Muscle of back (tissue), 11 donors: ENCODE data around the gene CD58. TPM values are rescaled to one million over a fixed set of nuclear protein-coding genes. Genes with fewer than 3 reads are reported as not detected.

ENCODE experiments used
- DNase-seq, 3 donors: peaks; one replicate each; pipeline versions ENCODE4 v3.0.0 to v3.0.0-alpha.2; 2013
- polyA plus RNA-seq, 10 donors: library from polyadenylated mRNA; unstranded; fragments of 120-200 nt; gene quantifications; one replicate each; pipeline ENCODE4 v1.2.1, GENCODE V29; 2013; ENCODE audit not compliant: insufficient read length in 10 of 10

Gene CD58
- polyA plus RNA-seq, 10 donors = 9.7 to 17.6 (median 13.0) TPM

GRCh38 chr1:116513956-116514355, 56.9 kb downstream of the CD58 start:
- DNase-seq = no peak

GRCh38 chr1:116511459-116512019, 59.3 kb downstream of the CD58 start:
- no peak for DNase-seq

GRCh38 chr1:116510361-116510760, 60.5 kb downstream of the CD58 start:
- no peak for DNase-seq

- DNase-seq = peak in 1 of 3 donors; percentile 44
These were observed 61.5 kb downstream of the CD58 start for GRCh38 chr1:116508984-116509980.

- DNase-seq = no peak
These were observed 62.5 kb downstream of the CD58 start for GRCh38 chr1:116508085-116508983.

- no peak for DNase-seq
These were observed 63.2 kb downstream of the CD58 start for GRCh38 chr1:116507631-116508030.

- no peak for DNase-seq
These were observed 64.5 kb downstream of the CD58 start for GRCh38 chr1:116506132-116507004.

GRCh38 chr1:116504308-116505156, 66.3 kb downstream of the CD58 start:
- DNase-seq = peak in 2 of 3 donors; percentile 42 to 50

GRCh38 chr1:116503546-116504307, 67.1 kb downstream of the CD58 start:
- no peak for DNase-seq

- no peak for DNase-seq
These were observed 68.0 kb downstream of the CD58 start for GRCh38 chr1:116502671-116503314.

GRCh38 chr1:116501870-116502244, 69.0 kb downstream of the CD58 start:
- DNase-seq = no peak

- no peak for DNase-seq
These were observed 69.5 kb downstream of the CD58 start for GRCh38 chr1:116501125-116501869.

- peak; percentile 51 to 80 (median 65) for DNase-seq
These were observed 71.8 kb downstream of the CD58 start for GRCh38 chr1:116498789-116499628.

GRCh38 chr1:116497656-116498055, 73.2 kb downstream of the CD58 start:
- no peak for DNase-seq

- DNase-seq = no peak
These were observed 73.9 kb downstream of the CD58 start for GRCh38 chr1:116496898-116497297.

- no peak for DNase-seq
These were observed 74.4 kb downstream of the CD58 start for GRCh38 chr1:116496380-116496779.

GRCh38 chr1:116495535-116495934, 75.3 kb downstream of the CD58 start:
- no peak for DNase-seq
